ENCODE data around the gene FHL3. TPM values are rescaled to one million over a fixed set of nuclear protein-coding genes. Genes with fewer than 3 reads are reported as not detected.

Gene FHL3
- total RNA-seq, 1 donor from 2014 or later = 35.7 TPM

DNA sequence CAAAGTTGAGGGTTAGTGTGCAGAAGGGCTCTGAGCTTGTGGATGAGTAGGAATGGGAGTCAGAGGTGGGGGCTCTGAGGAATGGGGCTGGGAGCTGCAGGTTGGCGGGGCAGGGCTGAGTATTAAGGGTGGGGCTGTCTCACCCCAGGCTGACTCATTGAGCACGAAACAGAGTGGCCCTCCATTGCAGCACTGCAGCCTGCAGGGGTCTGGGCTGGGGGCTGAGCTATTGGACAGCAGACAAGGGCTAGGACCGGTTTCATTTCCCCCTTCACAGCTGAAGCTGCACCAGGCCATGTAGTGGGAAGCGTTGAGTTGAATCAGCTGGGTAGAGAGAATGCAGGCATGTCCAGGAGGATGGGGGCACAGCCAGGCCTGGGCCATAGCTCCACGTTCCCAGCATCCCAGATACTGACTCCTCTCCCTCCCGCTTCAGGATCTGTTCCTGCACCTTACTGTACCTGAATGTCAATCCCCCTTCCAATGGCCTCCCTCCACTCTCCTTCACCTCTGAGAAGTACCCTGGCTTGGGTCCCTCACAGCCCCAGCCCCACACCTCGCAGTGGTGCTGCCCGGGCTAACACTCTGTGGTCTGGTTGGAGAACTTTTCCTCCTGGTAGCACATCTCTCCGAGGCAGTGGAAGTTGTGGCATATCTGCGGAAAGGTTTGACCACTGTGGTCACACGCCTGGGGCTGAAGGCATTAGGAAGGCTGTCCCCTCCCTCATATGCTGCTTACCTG lies 54.1 kb downstream of the FHL3 start:
- Mint-ChIP-seq H3K27ac (no peak overlapping the region), H3K9me3 (no peaks in the 10 kb centered on the region), H3K4me1 (ENCODE audit: low read depth) (peaks cover 20% of the 10 kb centered on the region), H3K4me3 (no peak overlapping the region), H3K27me3 (ENCODE audit: insufficient read depth) (no peaks in the 10 kb centered on the region), H3K36me3 (ENCODE audit: low read depth) (peaks cover 1% of the 10 kb centered on the region)
- intact Hi-C loops (cut with micrococcal nuclease) = no loop called here
- no peak for DNase-seq (ENCODE audit: low spot score)

DNA sequence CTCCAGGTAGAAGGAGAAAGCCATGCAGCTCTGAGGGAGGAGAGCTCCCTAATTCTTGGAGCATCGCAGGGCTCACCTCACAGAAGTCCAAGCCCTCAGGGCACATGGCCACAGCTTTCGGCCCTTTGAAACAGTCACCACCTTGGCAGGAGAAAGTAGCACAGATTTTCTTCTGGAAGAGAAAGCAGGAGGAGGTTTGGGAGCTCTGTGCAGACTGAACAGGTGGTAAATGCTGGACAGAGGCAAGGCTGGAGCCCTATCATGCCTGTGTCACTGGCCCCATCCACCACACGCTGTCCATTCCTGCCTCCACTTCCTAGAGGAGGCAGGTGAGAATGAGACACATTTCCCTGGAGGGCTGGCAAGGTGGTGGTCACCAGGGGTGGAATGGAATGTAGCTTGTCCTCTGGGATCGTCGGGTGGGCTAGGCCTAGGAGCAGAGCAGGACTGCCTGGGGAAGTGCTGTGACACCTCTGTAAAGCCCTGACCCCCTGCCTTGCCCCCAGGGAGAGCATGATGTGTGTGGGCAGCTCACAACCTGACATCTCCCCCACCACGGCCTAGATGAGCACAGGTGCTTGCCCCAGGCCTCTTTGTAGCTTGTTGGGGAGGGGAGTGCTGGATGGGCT lies 55.7 kb downstream of the FHL3 start:
- no peak for DNase-seq (ENCODE audit: low spot score)
- H3K27me3 Mint-ChIP-seq (ENCODE audit: insufficient read depth) = no peaks in the 10 kb centered on the region
- H3K4me3 Mint-ChIP-seq = no peak overlapping the region
- H3K9me3 Mint-ChIP-seq = no peaks in the 10 kb centered on the region
- no peaks in the 10 kb centered on the region for H3K36me3 Mint-ChIP-seq (ENCODE audit: low read depth)
- H3K27ac Mint-ChIP-seq = no peak overlapping the region
- H3K4me1 Mint-ChIP-seq (ENCODE audit: low read depth) = peaks cover 20% of the 10 kb centered on the region
- intact Hi-C loops (cut with micrococcal nuclease) = loop anchor here (5.0 kb wide), 1 partner anchor 38 kb away; no protein-coding TSS in a partner anchor

- intact Hi-C loops (cut with micrococcal nuclease) = loop anchor here (5.0 kb wide), 1 partner anchor 38 kb away; no protein-coding TSS in a partner anchor
- no peak overlapping the region for H3K4me3 Mint-ChIP-seq
- no peaks in the 10 kb centered on the region for H3K36me3 Mint-ChIP-seq (ENCODE audit: low read depth)
These were observed 56.5 kb downstream of the FHL3 start for GRCh38 chr1:37948841-37949240.

DNA sequence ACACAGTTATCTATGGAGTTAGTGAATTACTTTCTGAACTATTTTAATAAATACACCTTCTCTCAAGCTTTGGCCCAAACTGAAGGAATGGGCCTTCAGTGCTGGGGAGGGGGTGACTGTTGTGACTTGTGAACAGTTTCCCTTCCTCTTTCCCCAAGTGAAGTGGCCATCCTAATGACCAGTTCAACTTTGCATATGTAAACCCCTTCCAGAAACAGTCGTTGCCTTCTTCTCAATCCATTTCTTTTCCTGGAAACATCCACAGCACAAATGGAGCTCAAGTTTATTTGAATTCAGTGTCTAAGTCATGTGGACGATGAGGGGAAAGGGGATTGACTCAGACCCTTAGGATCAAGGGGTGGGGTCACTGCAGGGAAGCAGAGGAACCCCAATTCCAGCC lies 57.1 kb downstream of the FHL3 start:
- Mint-ChIP-seq H3K4me1 (ENCODE audit: low read depth) (peaks cover 20% of the 10 kb centered on the region), H3K27ac (no peak overlapping the region), H3K4me3 (no peak overlapping the region), H3K9me3 (no peaks in the 10 kb centered on the region), H3K27me3 (ENCODE audit: insufficient read depth) (no peaks in the 10 kb centered on the region), H3K36me3 (ENCODE audit: low read depth) (peaks cover under 1% of the 10 kb centered on the region)
- intact Hi-C loops (cut with micrococcal nuclease) = loop anchor here (5.0 kb wide), 1 partner anchor 39 kb away; no protein-coding TSS in a partner anchor
- no peak for DNase-seq (ENCODE audit: low spot score)

More at GRCh38 chr1:37948841-37949240, 56.5 kb downstream of the FHL3 start:
- DNase-seq (ENCODE audit: low spot score) = no peak
- H3K9me3 Mint-ChIP-seq = no peaks in the 10 kb centered on the region
- H3K4me1 Mint-ChIP-seq (ENCODE audit: low read depth) = peaks cover 20% of the 10 kb centered on the region
- H3K27ac Mint-ChIP-seq = no peak overlapping the region
- no peaks in the 10 kb centered on the region for H3K27me3 Mint-ChIP-seq (ENCODE audit: insufficient read depth)

DNA sequence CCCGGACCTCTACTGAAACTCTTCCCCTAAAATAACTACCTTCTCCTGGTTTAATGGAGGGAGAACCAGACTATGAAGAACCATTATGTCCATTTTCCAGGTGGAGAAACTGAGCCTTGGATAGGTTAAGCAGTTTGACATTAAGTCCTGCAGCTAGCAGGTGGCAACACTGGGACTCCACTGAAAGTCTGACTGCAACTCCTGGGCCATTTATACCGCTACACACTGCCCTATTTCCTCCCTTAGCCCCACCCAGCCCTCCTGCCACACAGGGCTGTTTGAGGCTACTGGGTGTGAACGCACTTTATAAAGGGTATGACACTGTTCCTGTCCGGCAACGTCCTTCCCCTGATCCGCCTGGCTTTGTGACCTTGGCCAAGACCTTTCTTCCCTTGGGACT lies 58.0 kb downstream of the FHL3 start:
- no peak for DNase-seq (ENCODE audit: low spot score)
- peak overlapping the region; percentile 91 for H3K4me3 Mint-ChIP-seq
- peaks cover 20% of the 10 kb centered on the region for H3K4me1 Mint-ChIP-seq (ENCODE audit: low read depth)
- no peaks in the 10 kb centered on the region for H3K9me3 Mint-ChIP-seq
- peaks cover 2% of the 10 kb centered on the region for H3K36me3 Mint-ChIP-seq (ENCODE audit: low read depth)
- H3K27ac Mint-ChIP-seq = peak overlapping the region; percentile 96
- no peaks in the 10 kb centered on the region for H3K27me3 Mint-ChIP-seq (ENCODE audit: insufficient read depth)
- intact Hi-C loops (cut with micrococcal nuclease) = loop anchor here (1.0 to 5.0 kb wide), 3 partner anchors 16 to 65 kb away; partner anchors contain the start of gene UTP11

Other genes starting within 250 kb of the FHL3 start
- 0.05 and 0.27 TPM in 2 replicates for gene EPHA10, start 240.4 kb downstream of the FHL3 start, total RNA-seq
- gene MANEAL, start 211.7 kb downstream of the FHL3 start, total RNA-seq = 3.6 and 4.0 TPM in 2 replicates
- 30.7 and 33.3 TPM in 2 replicates for gene C1orf122, start 197.7 kb downstream of the FHL3 start, total RNA-seq
- gene YRDC, start 197.3 kb downstream of the FHL3 start, total RNA-seq = 73.9 and 77.6 TPM in 2 replicates
- 31.7 and 35.3 TPM in 2 replicates for gene MTF1, start 145.9 kb downstream of the FHL3 start, total RNA-seq
- 23.6 and 27.2 TPM in 2 replicates for gene INPP5B, start 58.5 kb downstream of the FHL3 start, total RNA-seq
- 136 and 138 TPM in 2 replicates for gene SF3A3, start 15.5 kb downstream of the FHL3 start, total RNA-seq
- 106 and 108 TPM in 2 replicates for gene UTP11, start 7.2 kb upstream of the FHL3 start, total RNA-seq
- gene POU3F1, start 41.3 kb upstream of the FHL3 start, total RNA-seq = 1.5 and 1.8 TPM in 2 replicates